ENCODE results near the gene CACNA2D3.

DNA sequence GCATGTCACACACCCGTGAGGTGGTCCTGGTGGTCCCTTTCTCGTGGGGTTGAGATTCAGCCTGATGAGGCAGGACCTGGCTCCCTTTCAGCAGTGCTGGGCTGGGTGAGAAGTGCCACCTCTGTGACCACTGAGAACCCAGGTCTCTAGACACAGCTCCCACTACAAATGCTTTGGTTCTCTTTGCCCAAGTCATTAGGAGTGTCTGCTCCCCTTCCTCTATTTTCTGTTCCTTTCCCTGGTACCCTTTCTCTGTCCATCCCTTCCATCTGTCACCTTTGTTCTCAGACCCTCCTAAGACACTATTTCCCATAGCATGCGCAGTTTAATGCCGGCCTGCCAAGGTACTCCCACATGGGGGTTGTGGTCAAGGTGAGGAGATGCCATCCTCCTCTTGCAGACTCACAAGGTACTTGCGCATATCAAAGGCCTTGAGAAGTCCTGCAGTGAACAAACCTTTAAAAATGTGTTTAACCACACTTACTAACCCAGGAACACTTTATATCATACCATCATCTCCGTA is 507.8 kb downstream of the CACNA2D3 start:
- TF ChIP-seq CTCF (IDR thresholded peaks at IDR 0.05) (no peak), POLR2A (IDR thresholded peaks at IDR 0.05) (no peak), POLR2AphosphoS5 (IDR thresholded peaks at IDR 0.05) (no peak)

Data from transverse colon (tissue), 4 donors.